HepG2 (cell line): ENCODE data around the gene PDCD11. TPM values are rescaled to one million over a fixed set of nuclear protein-coding genes. Genes with fewer than 3 reads are reported as not detected.

ENCODE experiments used
- CBFB ChIP-seq: sonication (generic); formaldehyde crosslinking; IDR thresholded peaks from 2 replicates; pipeline ENCODE4 v1.4.0; 2020; ENCODE audit warnings: missing genetic modification reagents
- NAIF1 ChIP-seq: sonication (generic); formaldehyde crosslinking; IDR thresholded peaks from 2 replicates; pipeline ENCODE4 v1.5.0; 2020; ENCODE audit warnings: mild to moderate bottlenecking, missing genetic modification reagents, borderline replicate concordance
- NRL ChIP-seq: sonication (generic); formaldehyde crosslinking; IDR thresholded peaks from 2 replicates; pipeline ENCODE4 v1.5.0; 2020; ENCODE audit warnings: missing genetic modification reagents, mild to moderate bottlenecking, moderate library complexity, borderline replicate concordance
- PREB ChIP-seq: sonication (generic); formaldehyde crosslinking; IDR thresholded peaks from 2 replicates; pipeline ENCODE4 v1.4.0; 2020; ENCODE audit warnings: missing genetic modification reagents
- ZFX ChIP-seq: sonication (generic); formaldehyde crosslinking; IDR thresholded peaks from 2 replicates; pipeline ENCODE4 v1.4.0; 2020; ENCODE audit warnings: mild to moderate bottlenecking, low read depth, missing genetic modification reagents, moderate library complexity
- ZNF225 ChIP-seq: sonication (generic); formaldehyde crosslinking; IDR thresholded peaks from 2 replicates; pipeline ENCODE4 v1.4.0; 2020; ENCODE audit warnings: mild to moderate bottlenecking, missing genetic modification reagents
- ZNF337 ChIP-seq: sonication (generic); formaldehyde crosslinking; IDR thresholded peaks from 2 replicates; pipeline ENCODE4 v1.5.1; 2020; ENCODE audit warnings: missing genetic modification reagents, low read depth, mild to moderate bottlenecking, borderline replicate concordance
- ZNF354B ChIP-seq: sonication (generic); formaldehyde crosslinking; IDR thresholded peaks from 2 replicates; pipeline ENCODE4 v1.8.0; 2022; ENCODE audit warnings: mild to moderate bottlenecking, missing genetic modification reagents
- ZNF615 ChIP-seq: sonication (generic); formaldehyde crosslinking; IDR thresholded peaks from 2 replicates; pipeline ENCODE4 v1.5.0; 2020; ENCODE audit warnings: mild to moderate bottlenecking, missing genetic modification reagents, borderline replicate concordance
- ZNF770 ChIP-seq: sonication (generic); formaldehyde crosslinking; IDR thresholded peaks from 2 replicates; pipeline ENCODE4 v1.5.0; 2020; ENCODE audit warnings: mild to moderate bottlenecking, missing genetic modification reagents
- ZNF800 ChIP-seq: sonication (generic); formaldehyde crosslinking; IDR thresholded peaks from 2 replicates; pipeline ENCODE4 v1.4.0; 2020; ENCODE audit warnings: missing genetic modification reagents
- polyA plus RNA-seq, 8 experiments: library from polyadenylated mRNA; depleted of rRNA in 3 of 8; stranded (reverse) in 7 of 8; unstranded in 1 of 8; fragments of >200 nt; fragmentation: Illumina TruSeq in 4 of 8; extraction: Trizol in 4 of 8; gene quantifications; 2 replicates each; pipeline versions ENCODE4 v1.2.1 to v1.2.3, GENCODE V29; 2011 to 2016; ENCODE audit warnings: low read depth in 4 of 8, missing spikeins in 1 of 8, mixed read lengths in 1 of 8; ENCODE audit not compliant: insufficient read depth in 1 of 8
- total RNA-seq, 5 experiments: library from RNA; depleted of rRNA; stranded (reverse); fragments of >200 nt; fragmentation: Illumina TruSeq; extraction: Trizol; gene quantifications; 2 replicates each; pipeline ENCODE4 v1.2.3, GENCODE V29; 2016; ENCODE audit warnings: low read depth in 1 of 5
- TF ChIP-seq, protein P1 (sequence below): sonication (generic); formaldehyde crosslinking; IDR thresholded peaks from 2 replicates; pipeline ENCODE4 v1.5.1; 2020; ENCODE audit warnings: mild to moderate bottlenecking, missing genetic modification reagents, moderate library complexity

The PDCD11 gene
- total and polyA plus RNA-seq, 2 of the 13 experiments (the other 11 are each of a cell fraction or from before 2014, with no cell fraction given) = 12.8 to 52.8 TPM

DNA sequence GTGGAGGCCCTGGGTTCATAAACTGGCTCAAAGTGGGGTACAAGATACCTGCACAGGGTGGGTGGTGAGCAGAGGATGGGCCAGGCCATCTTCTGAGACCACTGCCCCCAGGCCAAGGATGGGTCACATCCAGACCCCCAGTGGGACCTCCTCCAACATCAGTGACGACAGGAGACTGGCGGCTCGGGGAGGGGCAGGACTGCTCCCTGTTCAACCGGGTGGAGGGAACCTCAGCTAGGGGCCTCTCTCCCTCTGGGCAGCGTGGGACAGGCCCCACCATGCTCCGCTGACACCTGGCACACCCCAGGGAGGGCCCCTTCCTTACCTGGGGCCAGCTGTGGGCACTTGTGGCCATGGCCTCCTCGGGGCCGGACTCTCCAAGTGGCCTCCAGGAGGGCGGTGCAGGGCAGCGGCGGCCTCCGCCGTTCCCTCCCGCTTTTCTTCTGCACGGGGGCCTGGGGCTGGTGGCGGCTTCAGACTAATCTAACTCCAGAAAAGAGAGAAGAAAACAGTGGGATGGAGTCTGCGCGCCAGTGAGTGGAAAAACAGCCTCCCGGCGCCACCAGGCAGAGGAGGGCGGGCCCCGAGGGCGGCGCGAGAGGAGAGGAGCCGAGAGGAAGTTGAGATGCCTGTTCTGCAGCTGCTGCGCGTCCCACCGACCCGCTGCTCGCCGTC, 55.5 kb downstream of the PDCD11 start, which contains the start of gene CALHM2 (continued):
- TF ChIP-seq ZNF354B (no peak), ZFX (CRISPR knock-in tag) (peak; percentile 32; the same call in 1 of the 2 replicates), CBFB (CRISPR knock-in tag) (no peak), ZNF225 (CRISPR knock-in tag) (no peak), ZNF770 (peak; percentile 95), ZNF615 (CRISPR knock-in tag) (no peak), ZNF800 (CRISPR knock-in tag) (no peak), NRL (CRISPR knock-in tag) (no peak), PREB (CRISPR knock-in tag) (no peak), ZNF337 (CRISPR knock-in tag) (no peak), NAIF1 (no peak)
- TF ChIP-seq, protein P1, sequence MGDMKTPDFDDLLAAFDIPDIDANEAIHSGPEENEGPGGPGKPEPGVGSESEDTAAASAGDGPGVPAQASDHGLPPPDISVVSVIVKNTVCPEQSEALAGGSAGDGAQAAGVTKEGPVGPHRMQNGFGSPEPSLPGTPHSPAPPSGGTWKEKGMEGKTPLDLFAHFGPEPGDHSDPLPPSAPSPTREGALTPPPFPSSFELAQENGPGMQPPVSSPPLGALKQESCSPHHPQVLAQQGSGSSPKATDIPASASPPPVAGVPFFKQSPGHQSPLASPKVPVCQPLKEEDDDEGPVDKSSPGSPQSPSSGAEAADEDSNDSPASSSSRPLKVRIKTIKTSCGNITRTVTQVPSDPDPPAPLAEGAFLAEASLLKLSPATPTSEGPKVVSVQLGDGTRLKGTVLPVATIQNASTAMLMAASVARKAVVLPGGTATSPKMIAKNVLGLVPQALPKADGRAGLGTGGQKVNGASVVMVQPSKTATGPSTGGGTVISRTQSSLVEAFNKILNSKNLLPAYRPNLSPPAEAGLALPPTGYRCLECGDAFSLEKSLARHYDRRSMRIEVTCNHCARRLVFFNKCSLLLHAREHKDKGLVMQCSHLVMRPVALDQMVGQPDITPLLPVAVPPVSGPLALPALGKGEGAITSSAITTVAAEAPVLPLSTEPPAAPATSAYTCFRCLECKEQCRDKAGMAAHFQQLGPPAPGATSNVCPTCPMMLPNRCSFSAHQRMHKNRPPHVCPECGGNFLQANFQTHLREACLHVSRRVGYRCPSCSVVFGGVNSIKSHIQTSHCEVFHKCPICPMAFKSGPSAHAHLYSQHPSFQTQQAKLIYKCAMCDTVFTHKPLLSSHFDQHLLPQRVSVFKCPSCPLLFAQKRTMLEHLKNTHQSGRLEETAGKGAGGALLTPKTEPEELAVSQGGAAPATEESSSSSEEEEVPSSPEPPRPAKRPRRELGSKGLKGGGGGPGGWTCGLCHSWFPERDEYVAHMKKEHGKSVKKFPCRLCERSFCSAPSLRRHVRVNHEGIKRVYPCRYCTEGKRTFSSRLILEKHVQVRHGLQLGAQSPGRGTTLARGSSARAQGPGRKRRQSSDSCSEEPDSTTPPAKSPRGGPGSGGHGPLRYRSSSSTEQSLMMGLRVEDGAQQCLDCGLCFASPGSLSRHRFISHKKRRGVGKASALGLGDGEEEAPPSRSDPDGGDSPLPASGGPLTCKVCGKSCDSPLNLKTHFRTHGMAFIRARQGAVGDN (CRISPR knock-in tag) = peak; percentile 39; the same call in 1 of the 2 replicates
- TF ChIP-seq, all 625 proteins: peak for 12
